ENCODE results near the gene ATF6B.
"Not testable (repeated sequence)": the region's sequence is repeated elsewhere in the genome, so short reads cannot be mapped to it uniquely, and the experiment has no call there.

ATF6B gene

GRCh38 chr6:32102255-32102654 lies 25.8 kb downstream of the ATF6B start:
- DNase-seq, result no peak

DNA sequence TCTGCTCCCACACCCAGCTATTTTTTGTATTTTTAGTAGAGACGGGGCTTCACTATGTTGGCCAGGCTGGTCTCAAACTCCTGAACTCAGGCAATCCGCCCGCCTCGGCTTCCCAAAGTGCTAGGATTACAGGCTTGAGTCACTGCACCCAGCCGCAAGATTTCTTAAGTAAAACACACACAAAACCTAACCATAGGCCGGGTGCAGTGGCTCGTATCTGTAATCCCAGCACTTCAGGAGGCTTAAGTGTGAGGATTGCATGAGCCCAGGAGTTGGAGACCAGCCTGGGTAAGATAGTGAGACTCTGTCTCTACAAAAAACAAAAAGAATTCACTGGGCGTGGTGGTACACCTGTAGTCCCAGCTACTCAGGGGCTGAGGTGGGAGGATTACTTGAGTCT lies 27.8 kb downstream of the ATF6B start:
- not testable (repeated sequence) for DNase-seq

- DNase-seq, result no peak
Observed at GRCh38 chr6:32097364-32097763, 30.7 kb downstream of the ATF6B start.

DNA sequence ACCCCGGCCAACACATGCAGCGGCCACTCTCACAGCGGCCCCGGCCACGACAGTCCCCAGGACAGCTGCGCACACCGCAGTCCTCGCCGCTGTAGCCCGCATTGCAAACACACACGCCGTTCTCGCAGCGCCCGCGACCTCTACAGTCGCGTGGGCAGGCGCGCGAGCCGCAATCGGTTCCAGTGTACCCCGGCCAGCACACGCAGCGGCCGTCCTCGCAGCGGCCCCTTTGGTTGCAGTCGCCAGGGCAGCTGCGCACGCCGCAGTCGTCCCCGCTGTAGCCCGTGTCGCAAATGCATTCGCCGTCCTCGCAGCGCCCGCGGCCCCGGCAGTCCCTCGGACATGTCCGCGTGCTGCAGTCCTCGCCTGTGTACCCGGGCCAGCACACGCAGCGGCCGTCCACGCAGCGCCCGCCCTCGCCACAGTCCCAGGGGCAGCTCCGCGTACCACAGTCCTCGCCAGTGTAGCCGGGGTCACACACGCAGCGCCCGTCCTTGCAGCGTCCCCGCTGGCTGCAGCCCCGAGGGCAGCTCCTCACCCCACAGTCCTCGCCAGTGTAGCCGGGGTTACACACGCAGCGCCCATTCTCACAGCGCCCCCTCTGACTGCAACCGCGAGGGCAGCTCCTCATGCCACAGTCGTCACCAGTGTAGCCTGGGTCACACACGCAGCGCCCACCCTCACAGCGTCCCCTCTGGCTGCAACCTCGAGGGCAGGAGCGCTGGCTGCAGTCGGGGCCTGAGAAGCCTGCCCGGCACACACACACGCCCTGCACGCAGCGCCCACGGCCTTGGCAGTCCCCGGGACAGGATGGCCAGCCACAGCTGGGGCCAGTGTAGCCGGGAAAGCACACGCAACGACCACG lies 31.4 kb downstream of the ATF6B start:
- DNase-seq, result peak; percentile 15

GRCh38 chr6:32096087-32096393 lies 32.0 kb downstream of the ATF6B start:
- no peak for DNase-seq

DNA sequence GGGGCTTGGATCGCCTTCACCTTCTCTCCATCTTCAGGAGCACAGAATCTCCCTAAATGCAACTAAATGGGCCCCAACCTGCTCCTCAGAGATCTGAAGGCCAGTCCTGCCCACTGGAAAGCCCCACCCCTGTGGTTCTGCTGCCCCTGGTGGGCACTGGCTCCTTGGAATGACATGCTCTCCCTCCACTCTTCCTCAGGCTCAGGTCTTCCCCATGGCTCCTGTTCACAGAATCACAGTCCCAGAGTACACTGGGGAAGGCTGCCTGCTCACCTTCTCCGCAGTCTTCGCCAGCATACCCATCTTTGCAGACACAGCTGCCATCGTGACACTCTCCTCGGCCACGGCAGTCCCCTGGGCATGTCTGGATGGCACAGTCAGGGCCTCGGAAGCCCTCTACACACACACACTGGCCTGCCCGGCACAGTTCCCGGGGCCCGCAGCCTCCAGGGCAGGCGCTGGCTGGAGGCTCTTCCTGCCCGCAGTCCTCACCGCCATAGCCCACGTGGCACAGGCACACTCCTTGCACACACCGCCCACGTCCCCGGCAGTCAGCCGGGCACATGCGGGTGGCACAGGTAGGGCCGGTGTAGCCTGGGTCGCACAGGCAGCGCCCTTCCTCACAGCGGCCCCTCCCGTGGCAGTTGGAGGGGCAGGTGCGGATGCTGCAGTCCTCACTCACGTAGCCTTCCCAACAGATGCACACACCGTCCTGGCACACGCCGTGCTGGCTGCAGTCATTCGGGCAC lies 32.5 kb downstream of the ATF6B start:
- no peak for DNase-seq

DNA sequence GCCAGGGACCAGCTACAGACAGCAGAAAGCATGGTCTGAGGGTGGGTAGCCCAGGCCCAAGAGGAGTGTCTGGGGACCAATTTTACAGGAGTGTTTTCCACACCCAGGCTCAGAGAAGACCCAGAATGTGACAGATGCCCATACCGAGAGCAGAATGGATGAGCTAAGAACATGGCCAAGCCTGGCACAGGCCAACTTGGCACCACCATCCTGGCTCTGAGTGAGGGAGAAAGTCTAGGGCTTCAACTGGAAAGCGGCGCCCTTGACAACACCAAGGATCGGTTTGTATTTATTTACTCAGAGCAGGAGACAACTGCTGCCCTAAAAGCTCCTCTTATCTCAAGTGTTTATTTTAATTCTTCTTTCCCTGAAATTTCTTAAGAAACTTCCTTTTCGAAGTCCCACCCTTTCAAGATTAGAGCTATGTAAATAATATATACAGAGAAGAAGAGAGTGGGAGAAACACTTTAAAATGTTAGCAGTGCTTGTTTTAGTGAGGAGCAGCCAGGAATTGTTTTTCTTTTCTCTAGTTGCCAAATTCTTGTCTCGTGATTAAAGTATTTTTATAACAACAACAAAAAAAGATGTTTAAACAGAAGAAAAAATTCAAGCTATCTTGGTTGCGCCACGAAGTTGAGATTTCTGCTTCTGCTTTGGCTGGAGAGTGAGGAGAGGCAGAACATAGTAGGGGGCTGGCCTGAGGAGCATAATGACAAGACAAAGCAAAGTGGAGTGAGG lies 35.1 kb downstream of the ATF6B start:
- DNase-seq, result no peak

DNA sequence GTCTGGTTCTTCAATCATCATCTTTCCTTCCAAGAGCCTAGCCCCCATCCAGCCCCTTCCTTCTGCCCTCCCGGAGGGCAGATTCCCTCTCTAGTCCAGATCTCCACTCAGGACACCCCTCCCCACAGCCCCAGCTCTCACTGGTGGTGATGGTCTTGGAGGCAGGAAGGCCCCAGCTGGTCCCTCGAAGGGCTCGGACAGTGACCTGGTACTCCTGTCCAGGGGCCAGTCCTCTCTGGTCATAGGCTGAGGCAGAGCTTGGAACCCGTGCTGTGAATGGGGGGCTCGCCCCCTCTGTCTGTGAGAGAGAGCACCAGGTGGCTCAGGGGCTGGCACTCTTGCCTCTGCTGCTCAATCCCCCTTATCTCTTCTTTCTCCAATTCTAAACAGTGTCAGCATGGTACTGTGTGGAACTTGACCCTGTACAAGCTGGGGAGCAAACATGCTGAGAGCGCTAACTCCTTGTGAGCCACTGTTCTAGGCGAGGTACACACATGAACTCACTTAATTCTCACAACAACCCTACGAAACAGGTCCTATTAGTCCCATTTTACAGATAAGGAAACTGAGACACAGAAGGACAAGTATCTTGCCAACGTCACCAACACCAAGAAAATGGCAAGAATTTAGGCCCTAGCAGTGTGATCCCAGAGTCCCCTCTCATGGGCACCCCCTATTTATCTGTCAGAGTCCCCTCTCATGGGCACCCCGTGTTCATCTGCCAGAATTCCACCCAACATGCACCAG lies 38.8 kb downstream of the ATF6B start:
- DNase-seq, result no peak

DNA sequence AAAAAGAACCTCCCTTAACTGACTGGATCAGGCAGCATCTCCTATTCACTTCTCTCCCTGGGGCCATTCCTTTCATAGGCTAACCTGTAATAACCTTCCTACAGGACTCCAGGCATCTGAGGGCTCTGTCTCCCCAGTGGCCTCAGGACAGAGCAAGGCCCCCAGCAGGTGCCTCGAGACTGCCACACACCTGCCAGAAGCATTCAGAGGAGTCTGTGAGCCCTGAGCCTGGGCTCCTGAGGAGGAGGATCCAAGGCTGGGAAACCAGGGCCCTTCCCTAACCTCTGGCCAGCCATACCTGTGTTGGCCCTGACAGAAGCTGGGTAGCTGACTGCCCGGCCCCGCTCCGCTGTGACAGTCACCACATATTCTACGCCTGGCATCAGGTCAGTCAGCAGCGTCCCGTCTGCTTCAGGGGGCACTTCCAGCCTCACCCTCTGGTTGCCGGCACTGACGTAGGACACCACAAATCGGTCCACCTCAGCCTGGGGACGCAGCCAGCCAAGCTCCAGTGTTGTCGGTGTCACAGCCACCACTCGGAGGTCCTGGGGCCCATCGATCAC lies 39.5 kb downstream of the ATF6B start:
- DNase-seq, result no peak

GRCh38 chr6:32087574-32088486 lies 40.2 kb downstream of the ATF6B start:
- peak; percentile 90 for DNase-seq

DNA sequence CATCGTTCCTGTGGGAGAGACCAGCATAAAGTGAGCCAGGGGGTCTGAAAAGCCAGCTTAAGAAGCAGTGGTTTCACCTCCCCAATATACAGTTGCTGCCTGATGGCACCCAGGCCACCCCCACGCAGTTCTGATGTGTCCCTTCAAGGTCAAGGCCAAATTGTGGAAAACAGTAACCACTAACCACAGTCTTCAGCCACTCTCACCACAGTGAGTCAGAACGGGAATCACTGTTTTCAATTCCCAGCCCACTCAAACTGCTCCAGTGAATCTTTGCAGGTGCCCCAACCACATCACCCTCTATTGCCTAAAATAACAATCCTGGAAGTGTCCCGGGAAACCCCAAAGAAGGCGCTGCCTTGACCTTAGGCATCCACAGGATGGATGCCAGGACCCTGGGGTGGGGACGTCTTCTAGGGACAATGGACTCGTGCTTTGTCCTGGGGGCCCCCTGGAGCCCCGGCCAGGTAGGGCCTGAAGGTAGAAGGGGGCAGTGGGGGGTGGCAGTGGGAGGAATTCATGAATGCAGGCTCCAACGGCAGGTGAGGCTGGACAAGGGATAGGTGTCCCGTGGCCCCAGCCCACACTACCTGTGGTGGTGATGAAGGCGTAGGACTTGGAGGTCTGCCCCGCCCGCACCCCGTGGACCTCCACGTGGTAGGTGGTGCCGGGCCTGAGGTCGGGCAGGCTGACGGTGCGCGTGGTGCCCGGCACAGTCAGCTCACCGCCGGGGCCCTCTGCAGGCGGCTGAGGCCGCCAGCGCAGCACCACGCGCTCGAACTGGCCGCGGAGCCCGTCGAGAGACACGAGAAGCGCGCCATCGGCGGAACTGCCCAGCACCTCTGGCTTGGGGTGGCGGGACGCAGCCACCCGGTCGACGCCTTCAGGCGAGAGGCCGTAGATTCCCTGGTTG lies 41.1 kb downstream of the ATF6B start:
- DNase-seq, result peak; percentile 39

GRCh38 chr6:32085759-32086459 lies 42.1 kb downstream of the ATF6B start:
- no peak for DNase-seq

- no peak for DNase-seq
Observed at GRCh38 chr6:32084780-32085179, 43.3 kb downstream of the ATF6B start.

DNA sequence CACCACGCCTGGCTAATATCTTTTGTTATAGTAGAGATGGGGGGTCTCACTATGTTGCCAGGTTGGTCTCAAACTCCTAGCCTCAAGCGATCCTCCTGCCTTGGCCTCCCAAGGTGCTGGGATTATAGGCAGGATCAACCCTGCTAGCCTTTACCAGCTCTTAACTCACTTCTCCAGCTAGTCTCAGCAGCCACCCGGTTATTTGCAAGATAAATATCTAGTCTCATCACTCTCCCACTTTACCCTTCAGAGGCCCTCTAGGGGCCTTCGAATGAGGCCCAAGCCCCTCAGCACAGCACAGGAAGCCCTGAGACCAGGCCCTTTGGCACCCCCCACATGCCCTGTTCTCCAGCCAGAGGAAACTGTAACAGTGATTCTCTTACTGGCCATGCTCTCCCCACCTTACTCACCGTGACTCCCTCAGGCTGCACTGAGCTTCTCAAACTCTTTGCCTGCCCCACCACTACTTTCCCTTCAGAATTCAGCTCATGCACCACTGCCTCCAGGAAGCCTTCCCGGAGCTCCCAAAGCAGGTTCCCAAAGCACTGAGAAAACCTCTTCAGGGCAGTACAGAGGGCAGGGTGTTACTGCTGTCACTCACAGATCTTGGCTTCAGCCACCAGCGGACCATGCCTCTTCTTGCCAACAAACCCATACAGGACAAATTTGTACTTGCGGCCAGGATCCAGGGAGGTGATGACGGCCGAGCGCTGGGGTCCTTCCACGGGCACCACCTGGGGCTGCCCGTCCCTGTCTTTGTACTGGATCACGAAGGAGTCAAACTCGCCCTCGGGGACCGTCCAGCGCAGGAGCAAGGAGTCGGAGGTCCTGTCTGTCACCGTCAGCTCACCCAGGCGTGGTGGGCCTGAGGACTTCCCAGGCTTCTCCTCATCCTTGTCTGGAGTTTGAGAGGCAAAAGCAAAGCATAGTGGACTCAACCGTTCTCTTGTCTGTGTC lies 44.0 kb downstream of the ATF6B start:
- DNase-seq, result no peak

- DNase-seq, result no peak
Observed at GRCh38 chr6:32082935-32083334, 45.1 kb downstream of the ATF6B start.

DNA sequence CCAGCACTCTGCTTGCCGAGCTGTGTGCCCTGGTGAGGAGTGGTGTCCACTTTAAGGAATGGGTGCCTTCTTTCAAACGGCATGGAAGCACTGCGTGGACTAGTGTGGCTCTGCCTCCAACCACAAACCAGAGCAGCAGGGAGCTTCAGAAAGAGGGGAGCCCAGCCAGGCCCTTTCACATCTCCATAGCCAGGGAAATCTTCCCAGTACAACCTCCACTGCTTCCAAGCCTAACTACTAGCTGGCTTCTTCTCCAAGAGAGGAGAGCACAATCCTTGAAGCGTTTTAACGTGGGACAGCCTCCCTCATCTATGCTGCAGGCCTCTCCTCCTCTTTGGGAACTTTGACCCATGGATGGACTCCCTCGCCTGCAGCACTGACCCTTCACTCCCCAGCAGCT lies 45.6 kb downstream of the ATF6B start:
- DNase-seq, result no peak

DNA sequence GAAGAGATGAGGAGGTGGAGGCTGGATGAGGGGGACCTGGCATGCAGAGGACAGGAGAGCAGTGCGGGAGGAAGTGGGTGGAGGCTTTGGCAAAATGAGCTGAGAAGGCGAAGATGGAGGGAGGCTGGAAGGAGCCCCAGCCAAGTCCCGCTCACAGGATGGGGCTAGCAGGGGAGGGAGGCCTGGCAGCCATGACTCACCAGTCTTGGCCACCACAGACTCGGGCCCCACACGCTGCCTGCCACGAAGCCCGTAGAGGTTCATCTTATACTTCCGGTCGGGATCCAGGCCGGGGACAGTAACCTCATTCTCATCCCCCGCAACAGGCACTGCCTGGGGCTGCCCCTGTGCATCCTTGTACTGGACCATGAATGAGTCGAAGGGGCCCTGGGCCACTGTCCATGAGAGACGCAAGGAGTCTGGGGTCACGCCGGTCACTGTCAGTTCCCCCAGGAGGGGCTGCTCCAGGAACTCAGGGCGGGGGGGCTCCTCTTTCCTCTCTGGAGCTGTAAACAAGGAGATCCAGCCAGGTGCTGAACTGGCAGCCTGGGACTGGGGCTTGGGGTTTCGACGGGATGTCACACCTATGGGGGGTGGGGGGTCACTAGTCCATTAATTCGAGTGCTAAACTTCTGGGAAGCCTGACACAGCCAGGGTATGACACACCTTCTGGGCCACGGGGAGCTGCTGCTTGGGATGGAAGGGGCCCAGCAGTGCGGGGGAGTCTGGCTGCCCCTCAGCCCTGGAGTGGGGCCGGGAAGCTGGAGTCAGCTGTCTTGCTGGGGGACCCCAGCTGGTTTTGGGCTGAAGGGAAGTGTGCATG lies 46.7 kb downstream of the ATF6B start:
- DNase-seq, result no peak

Data from hematopoietic multipotent progenitor cell treated with erythropoietin and hydrocortisone succinate and interleukin-3 and kit ligand, for 4 days (in vitro differentiated cells).